Thyroid gland (tissue), 4 donors: ENCODE data around the gene ZNF786.

ENCODE experiments used
- CTCF ChIP-seq, 6 experiments: fragments of 200-600 bp in 3 of 6; fragments of 450-650 bp in 3 of 6; sonication (generic) in 3 of 6; IDR thresholded peaks; one replicate each; pipeline ENCODE4 v1.5.1; 2016 to 2019; ENCODE audit warnings: antibody characterized with exemption in 6 of 6, mild to moderate bottlenecking in 2 of 6, inconsistent platforms in 1 of 6, moderate library complexity in 1 of 6
- POLR2A ChIP-seq, 2 donors: fragments of 450-650 bp; IDR thresholded peaks; one replicate each; pipeline ENCODE4 v1.6.1; 2017; ENCODE audit warnings: antibody characterized with exemption in 2 of 2, mild to moderate bottlenecking in 2 of 2, moderate library complexity in 1 of 2

GRCh38 chr7:149020483-149020882 is 70.0 kb downstream of the ZNF786 start:
- TF ChIP-seq POLR2A (IDR thresholded peaks at IDR 0.05) = no peak
- TF ChIP-seq CTCF (IDR thresholded peaks at IDR 0.05) = no peak
